CD4-positive, alpha-beta T cell treated with Interleukin-1 beta for 1 hour (primary cell): Measurements from ENCODE around the gene RPS27A.
"Not testable (repeated sequence)": the region's sequence is repeated elsewhere in the genome, so short reads cannot be mapped to it uniquely, and the experiment has no call there.

Experiments used
- DNase-seq, 2 donors: peaks; one replicate each; pipeline ENCODE4 v3.0.0-alpha.2; 2020 to 2022

The RPS27A gene

GRCh38 chr2:55239656-55240222, 7.3 kb downstream of the RPS27A start:
- no peak for DNase-seq

- not testable (repeated sequence) for DNase-seq
Observed at GRCh38 chr2:55241582-55241981, 9.1 kb downstream of the RPS27A start.

GRCh38 chr2:55242617-55243016, 10.1 kb downstream of the RPS27A start:
- no peak for DNase-seq

GRCh38 chr2:55245411-55245810, 12.9 kb downstream of the RPS27A start:
- no peak for DNase-seq

GRCh38 chr2:55247025-55247424, 14.5 kb downstream of the RPS27A start:
- no peak for DNase-seq

- DNase-seq, result no peak
Observed at GRCh38 chr2:55252832-55253231, 20.3 kb downstream of the RPS27A start.

- DNase-seq, result not testable (repeated sequence)
Observed at GRCh38 chr2:55259586-55259985, 27.1 kb downstream of the RPS27A start.

DNA sequence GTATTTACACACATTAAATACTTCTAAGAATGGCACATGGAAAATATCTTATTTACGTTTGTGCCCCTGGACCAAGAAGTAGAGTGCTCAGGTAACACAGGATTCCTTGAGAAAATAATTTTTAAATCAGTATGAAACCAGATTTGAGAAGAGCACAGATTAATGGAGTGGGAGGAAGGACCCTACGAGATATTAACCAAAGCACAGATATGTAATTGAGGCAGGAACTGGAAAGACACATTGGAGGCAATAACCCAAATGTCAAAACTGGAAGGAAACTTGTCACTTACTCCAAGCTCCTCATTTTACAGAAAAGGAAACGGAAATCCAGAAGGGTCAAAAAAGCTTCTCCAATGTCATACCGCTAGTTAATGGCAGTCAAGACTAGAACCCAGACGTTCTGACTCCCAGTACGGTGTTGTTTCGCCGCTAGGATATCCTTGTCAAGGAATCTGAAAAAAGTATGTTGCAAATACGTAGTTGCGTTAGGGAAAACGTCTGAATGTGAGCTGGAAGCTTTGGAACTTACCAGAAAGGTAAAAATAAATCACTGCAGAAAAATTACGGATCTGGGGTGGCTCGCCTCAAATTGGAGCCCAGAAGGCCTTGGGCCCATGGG, 35.9 kb downstream of the RPS27A start:
- DNase-seq, result no peak

DNA sequence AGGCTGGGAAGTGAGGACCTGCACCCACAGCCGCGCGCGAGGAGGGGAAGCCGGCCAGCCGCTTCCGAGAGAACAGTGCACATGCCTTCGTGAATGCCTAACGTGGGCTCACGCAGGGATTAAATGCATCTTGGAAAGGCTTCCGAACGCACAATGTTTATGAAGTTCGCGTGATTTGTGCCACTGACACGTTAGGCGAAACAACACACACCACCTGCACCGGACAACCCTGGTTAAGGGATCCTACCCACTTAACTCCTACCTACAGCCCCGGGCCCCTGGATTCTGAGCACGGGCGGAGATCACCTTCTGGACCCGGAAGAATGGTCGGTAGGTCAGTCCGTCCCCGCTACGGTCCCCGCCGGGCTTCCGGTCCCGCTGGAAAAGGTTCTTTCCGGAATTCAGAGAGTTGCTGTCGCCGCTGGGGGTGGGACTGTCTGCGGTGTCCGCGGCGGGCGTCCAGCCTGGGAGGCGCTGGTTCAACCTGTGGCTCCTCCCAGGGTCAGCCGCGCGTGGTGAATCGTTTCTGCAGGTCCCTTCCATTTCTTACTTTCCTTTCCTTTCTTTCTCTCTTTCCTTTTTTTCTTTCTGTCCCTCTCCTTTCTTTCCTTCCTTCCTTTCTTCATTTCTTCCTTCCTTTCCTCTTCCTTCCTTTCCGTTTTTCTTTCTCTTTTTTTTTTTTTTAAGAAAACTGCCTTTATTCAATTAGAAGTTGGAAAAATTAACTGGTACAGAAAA, 36.6 kb downstream of the RPS27A start, which contains the start of gene MTIF2:
MTIF2 (minus strand) TSS at position 325 of the 738 bp plus-strand sequence. CDS start 5,373 bp downstream, outside the sequence.
- peak; percentile 90 for DNase-seq

- DNase-seq, result peak in 1 of 2 donors; percentile 16
Observed at GRCh38 chr2:55269645-55269990, 37.1 kb downstream of the RPS27A start.

- not testable (repeated sequence) for DNase-seq
Observed at GRCh38 chr2:55274346-55274745, 41.9 kb downstream of the RPS27A start.

DNA sequence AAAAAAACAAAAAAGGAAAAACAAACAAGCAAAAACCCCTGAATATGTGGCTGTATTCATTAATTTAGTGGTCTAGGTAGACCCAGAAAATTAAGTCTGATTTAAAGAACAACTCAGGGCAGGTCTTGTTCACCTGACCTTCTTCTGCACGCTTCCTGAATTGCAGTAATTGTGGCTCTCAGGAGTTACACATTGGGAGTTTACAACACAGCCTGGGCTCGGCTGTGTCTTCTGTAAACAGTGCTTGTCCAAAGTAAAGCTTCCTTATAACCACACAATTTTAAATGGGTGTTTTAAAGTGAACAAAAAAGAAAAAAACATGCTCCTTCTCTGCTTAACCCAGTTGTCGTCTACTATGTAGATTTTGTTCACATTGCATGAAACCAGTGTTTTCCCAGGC, 44.8 kb downstream of the RPS27A start:
- no peak for DNase-seq

GRCh38 chr2:55279214-55279835, 46.8 kb downstream of the RPS27A start:
- DNase-seq, result not testable (repeated sequence)

- not testable (repeated sequence) for DNase-seq
Observed at GRCh38 chr2:55279859-55280424, 47.5 kb downstream of the RPS27A start.

- DNase-seq, result not testable (repeated sequence)
Observed at GRCh38 chr2:55280851-55281546, 48.5 kb downstream of the RPS27A start.

DNA sequence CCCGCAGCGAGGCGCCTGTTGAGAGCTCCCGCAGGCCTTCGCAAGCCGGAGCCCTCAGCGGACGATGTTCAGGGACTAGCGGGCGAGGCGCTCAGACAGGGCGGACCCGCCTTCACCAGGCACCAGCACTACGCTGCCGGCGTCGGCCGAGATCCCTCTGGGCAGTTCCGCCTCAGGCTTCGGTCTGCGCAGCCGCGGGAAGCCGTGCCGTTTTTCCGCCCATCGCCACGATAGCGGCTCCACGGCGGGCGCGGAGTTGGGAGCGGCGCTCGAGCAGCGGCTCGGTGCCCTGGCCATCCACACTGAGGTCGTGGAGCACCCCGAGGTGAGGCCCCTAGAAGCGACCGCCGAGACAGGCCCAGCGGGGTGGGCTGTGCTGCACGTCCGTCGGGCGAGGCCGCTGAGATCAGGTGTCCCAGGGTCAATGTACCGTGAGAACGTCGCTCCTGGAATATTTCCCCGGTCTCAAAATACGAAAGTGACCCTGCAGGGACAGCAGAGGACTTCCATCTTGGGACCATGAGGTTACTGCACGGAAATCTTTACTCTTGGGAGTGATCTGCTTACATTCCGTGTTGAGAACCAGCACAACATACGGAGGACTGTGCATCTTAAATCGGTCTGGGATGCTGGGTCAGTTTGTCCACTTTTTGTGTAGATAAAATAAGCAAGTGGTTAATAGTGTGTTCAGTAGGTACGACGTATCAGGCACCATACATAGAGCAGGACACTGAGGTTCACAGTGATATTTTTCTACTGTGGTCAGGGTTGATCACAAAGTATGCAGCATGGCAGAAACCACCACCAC, 49.8 kb downstream of the RPS27A start:
- peak; percentile 88 to 89 for DNase-seq

- no peak for DNase-seq
Observed at GRCh38 chr2:55283083-55283482, 50.6 kb downstream of the RPS27A start.
